ENCODE results near the gene PLD6. TPM values are rescaled to one million over a fixed set of nuclear protein-coding genes. Genes with fewer than 3 reads are reported as not detected.

PLD6 gene
- total and polyA plus RNA-seq, 2 donors (not counting 1 experiment from before 2014, with no cell fraction given): 2.5 to 7.8 TPM

GRCh38 chr17:17203173-17203730 lies 2.9 kb downstream of the PLD6 start:
- Histone ChIP-seq H3K4me2 (ENCODE audit: extremely low read depth, insufficient read depth, low read length) (no peak overlapping the region), H2AFZ (ENCODE audit: low read length) (no peak overlapping the region), H3K9me3 (ENCODE audit: control insufficient read depth, insufficient read depth, low read depth, low read length) (no peaks in the 10 kb centered on the region), H3K27me3 (ENCODE audit: control insufficient read depth, insufficient read depth, low read length) (no peaks in the 10 kb centered on the region), H3K9ac (ENCODE audit: insufficient read depth, low read length) (no peak overlapping the region), H4K20me1 (ENCODE audit: control insufficient read depth, extremely low read depth, insufficient read depth, low read length) (no peaks in the 10 kb centered on the region), H3K36me3 (ENCODE audit: control insufficient read depth, insufficient read depth, low read length) (peaks cover 2% of the 10 kb centered on the region), H3K4me3 (replicated peaks in 1 of 4; ENCODE audit: control extremely low read depth in 1 of 4, insufficient read depth in 1 of 4, low read depth in 3 of 4, low read length in 4 of 4) (no peak overlapping the region), H3K4me1 (ENCODE audit: control insufficient read depth, extremely low read depth, insufficient read depth, low read length) (peaks cover 14% of the 10 kb centered on the region), H3K27ac (ENCODE audit: insufficient read depth, low read length) (no peak overlapping the region), H3K79me2 (ENCODE audit: control insufficient read depth, insufficient read depth, low read length) (peaks cover 9% of the 10 kb centered on the region)
- no peak for DNase-seq (ENCODE audit: low read depth in 2 of 2)
- no peak for TF ChIP-seq CTCF (conservative IDR thresholded peaks at IDR 0.05 in 1 of 2, IDR thresholded peaks at IDR 0.05 in 1 of 2; ENCODE audit: low read depth in 1 of 2, low read length in 2 of 2)
- TF ChIP-seq EZH2 (IDR thresholded peaks at IDR 0.05; ENCODE audit: low read length, missing control alignments): no peak

GRCh38 chr17:17201907-17202306 lies 4.2 kb downstream of the PLD6 start:
- DNase-seq (ENCODE audit: low read depth in 2 of 2): peak in 1 of 2 donors; percentile 42
- no peaks in the 10 kb centered on the region for H3K27me3 ChIP-seq (ENCODE audit: control insufficient read depth, insufficient read depth, low read length)
- no peak overlapping the region for H2AFZ ChIP-seq (ENCODE audit: low read length)
- peaks cover 14% of the 10 kb centered on the region for H3K4me1 ChIP-seq (ENCODE audit: control insufficient read depth, extremely low read depth, insufficient read depth, low read length)
- no peak overlapping the region for H3K4me2 ChIP-seq (ENCODE audit: extremely low read depth, insufficient read depth, low read length)
- no peak overlapping the region for H3K27ac ChIP-seq (ENCODE audit: insufficient read depth, low read length)
- peaks cover 9% of the 10 kb centered on the region for H3K79me2 ChIP-seq (ENCODE audit: control insufficient read depth, insufficient read depth, low read length)
- no peak for TF ChIP-seq CTCF (conservative IDR thresholded peaks at IDR 0.05 in 1 of 2, IDR thresholded peaks at IDR 0.05 in 1 of 2; ENCODE audit: low read depth in 1 of 2, low read length in 2 of 2)
- TF ChIP-seq EZH2 (IDR thresholded peaks at IDR 0.05; ENCODE audit: low read length, missing control alignments): no peak
- H3K4me3 ChIP-seq (replicated peaks in 1 of 4; ENCODE audit: control extremely low read depth in 1 of 4, insufficient read depth in 1 of 4, low read depth in 3 of 4, low read length in 4 of 4): no peak overlapping the region
- H3K9me3 ChIP-seq (ENCODE audit: control insufficient read depth, insufficient read depth, low read depth, low read length): no peaks in the 10 kb centered on the region
- no peaks in the 10 kb centered on the region for H4K20me1 ChIP-seq (ENCODE audit: control insufficient read depth, extremely low read depth, insufficient read depth, low read length)
- no peak overlapping the region for H3K9ac ChIP-seq (ENCODE audit: insufficient read depth, low read length)
- H3K36me3 ChIP-seq (ENCODE audit: control insufficient read depth, insufficient read depth, low read length): peaks cover 2% of the 10 kb centered on the region

GRCh38 chr17:17201271-17201670 lies 4.9 kb downstream of the PLD6 start:
- Histone ChIP-seq H2AFZ (ENCODE audit: low read length) (no peak overlapping the region), H3K36me3 (ENCODE audit: control insufficient read depth, insufficient read depth, low read length) (peaks cover 2% of the 10 kb centered on the region), H3K27ac (ENCODE audit: insufficient read depth, low read length) (no peak overlapping the region), H3K27me3 (ENCODE audit: control insufficient read depth, insufficient read depth, low read length) (no peaks in the 10 kb centered on the region), H4K20me1 (ENCODE audit: control insufficient read depth, extremely low read depth, insufficient read depth, low read length) (no peaks in the 10 kb centered on the region), H3K9me3 (ENCODE audit: control insufficient read depth, insufficient read depth, low read depth, low read length) (no peaks in the 10 kb centered on the region), H3K9ac (ENCODE audit: insufficient read depth, low read length) (no peak overlapping the region), H3K79me2 (ENCODE audit: control insufficient read depth, insufficient read depth, low read length) (peaks cover 9% of the 10 kb centered on the region), H3K4me1 (ENCODE audit: control insufficient read depth, extremely low read depth, insufficient read depth, low read length) (peaks cover 11% of the 10 kb centered on the region), H3K4me2 (ENCODE audit: extremely low read depth, insufficient read depth, low read length) (no peak overlapping the region), H3K4me3 (replicated peaks in 1 of 4; ENCODE audit: control extremely low read depth in 1 of 4, insufficient read depth in 1 of 4, low read depth in 3 of 4, low read length in 4 of 4) (no peak overlapping the region)
- no peak for DNase-seq (ENCODE audit: low read depth in 2 of 2)
- TF ChIP-seq CTCF (conservative IDR thresholded peaks at IDR 0.05 in 1 of 2, IDR thresholded peaks at IDR 0.05 in 1 of 2; ENCODE audit: low read depth in 1 of 2, low read length in 2 of 2) (no peak), EZH2 (IDR thresholded peaks at IDR 0.05; ENCODE audit: low read length, missing control alignments) (no peak)

All from fibroblast of lung (primary cell).